HUES6 (cell line): ENCODE data around the gene CTRB1.

Experiments used
- H3K27ac ChIP-seq: 2 replicates; pipeline ENCODE4 v1.7.0; 2013; ENCODE audit warnings: low read depth, mild to moderate bottlenecking, low read length, inconsistent platforms
- H3K27me3 ChIP-seq: 2 replicates; pipeline ENCODE4 v1.6.1; 2013; ENCODE audit warnings: low read length; ENCODE audit not compliant: control insufficient read depth, insufficient read depth
- H3K36me3 ChIP-seq: 2 replicates; pipeline ENCODE4 v1.6.1; 2013; ENCODE audit warnings: low read length; ENCODE audit not compliant: control insufficient read depth, insufficient read depth
- H3K4me1 ChIP-seq: 2 replicates; pipeline ENCODE4 v1.6.1; 2013; ENCODE audit warnings: low read length; ENCODE audit not compliant: control insufficient read depth, insufficient read depth
- H3K4me3 ChIP-seq: 2 replicates; pipeline ENCODE4 v1.5.1; 2013; ENCODE audit warnings: low read depth, low read length
- H3K9ac ChIP-seq: one replicate; pipeline ENCODE4 v1.6.1; 2013; ENCODE audit warnings: mild to moderate bottlenecking, low read length
- H3K9me3 ChIP-seq: 2 replicates; pipeline ENCODE4 v1.6.1; 2013; ENCODE audit warnings: low read depth, low read length; ENCODE audit not compliant: control insufficient read depth, insufficient read depth

Gene CTRB1

GRCh38 chr16:75227361-75228142 lies 8.8 kb downstream of the CTRB1 start:
- Histone ChIP-seq H3K36me3 (peaks cover 43% of the 10 kb centered on the region), H3K27me3 (no peaks in the 10 kb centered on the region), H3K9me3 (no peaks in the 10 kb centered on the region), H3K27ac (no peak overlapping the region), H3K4me3 (no peak overlapping the region), H3K9ac (no peak overlapping the region), H3K4me1 (no peaks in the 10 kb centered on the region)

GRCh38 chr16:75228143-75228976 lies 9.6 kb downstream of the CTRB1 start:
- peaks cover 51% of the 10 kb centered on the region for H3K36me3 ChIP-seq
- no peak overlapping the region for H3K4me3 ChIP-seq
- H3K9me3 ChIP-seq: no peaks in the 10 kb centered on the region
- H3K9ac ChIP-seq: no peak overlapping the region
- no peaks in the 10 kb centered on the region for H3K4me1 ChIP-seq
- H3K27ac ChIP-seq: no peak overlapping the region
- no peaks in the 10 kb centered on the region for H3K27me3 ChIP-seq

GRCh38 chr16:75229172-75230031 lies 10.6 kb downstream of the CTRB1 start:
- H3K9me3 ChIP-seq: no peaks in the 10 kb centered on the region
- no peak overlapping the region for H3K4me3 ChIP-seq
- peaks cover 61% of the 10 kb centered on the region for H3K36me3 ChIP-seq
- H3K9ac ChIP-seq: no peak overlapping the region
- no peaks in the 10 kb centered on the region for H3K27me3 ChIP-seq
- no peak overlapping the region for H3K27ac ChIP-seq
- H3K4me1 ChIP-seq: no peaks in the 10 kb centered on the region

GRCh38 chr16:75230471-75231110 lies 11.8 kb downstream of the CTRB1 start:
- Histone ChIP-seq H3K27me3 (no peaks in the 10 kb centered on the region), H3K27ac (no peak overlapping the region), H3K36me3 (peaks cover 72% of the 10 kb centered on the region)

GRCh38 chr16:75231570-75231969 lies 12.8 kb downstream of the CTRB1 start:
- H3K9ac ChIP-seq: no peak overlapping the region
- H3K4me1 ChIP-seq: no peaks in the 10 kb centered on the region
- no peak overlapping the region for H3K27ac ChIP-seq
- no peak overlapping the region for H3K4me3 ChIP-seq
- peaks cover 82% of the 10 kb centered on the region for H3K36me3 ChIP-seq
- H3K27me3 ChIP-seq: no peaks in the 10 kb centered on the region
- H3K9me3 ChIP-seq: no peaks in the 10 kb centered on the region

More at GRCh38 chr16:75230471-75231110, 11.8 kb downstream of the CTRB1 start:
- Histone ChIP-seq H3K4me1 (no peaks in the 10 kb centered on the region), H3K9me3 (no peaks in the 10 kb centered on the region), H3K4me3 (no peak overlapping the region), H3K9ac (no peak overlapping the region)

- Histone ChIP-seq H3K27ac (no peak overlapping the region), H3K36me3 (peaks cover 87% of the 10 kb centered on the region), H3K9me3 (no peaks in the 10 kb centered on the region), H3K9ac (no peak overlapping the region), H3K4me3 (no peak overlapping the region), H3K27me3 (no peaks in the 10 kb centered on the region), H3K4me1 (peaks cover 5% of the 10 kb centered on the region; the same call in 1 of the 2 replicates)
These were observed 14.8 kb downstream of the CTRB1 start for GRCh38 chr16:75233611-75233938.

GRCh38 chr16:75234856-75235696 lies 16.3 kb downstream of the CTRB1 start:
- H3K27ac ChIP-seq: no peak overlapping the region

GRCh38 chr16:75235721-75236193 lies 17.0 kb downstream of the CTRB1 start:
- Histone ChIP-seq H3K27me3 (no peaks in the 10 kb centered on the region), H3K4me3 (no peak overlapping the region), H3K27ac (no peak overlapping the region), H3K9me3 (no peaks in the 10 kb centered on the region), H3K9ac (no peak overlapping the region), H3K36me3 (peaks cover 83% of the 10 kb centered on the region), H3K4me1 (peaks cover 22% of the 10 kb centered on the region; the same call in 1 of the 2 replicates)

More at GRCh38 chr16:75234856-75235696, 16.3 kb downstream of the CTRB1 start:
- Histone ChIP-seq H3K4me1 (peaks cover 20% of the 10 kb centered on the region; the same call in 1 of the 2 replicates), H3K9me3 (no peaks in the 10 kb centered on the region), H3K27me3 (no peaks in the 10 kb centered on the region), H3K4me3 (no peak overlapping the region), H3K9ac (no peak overlapping the region), H3K36me3 (peaks cover 83% of the 10 kb centered on the region)

GRCh38 chr16:75236232-75236631 lies 17.4 kb downstream of the CTRB1 start:
- H3K4me1 ChIP-seq: peaks cover 27% of the 10 kb centered on the region; the same call in 1 of the 2 replicates
- no peak overlapping the region for H3K27ac ChIP-seq
- H3K36me3 ChIP-seq: peaks cover 85% of the 10 kb centered on the region

More at GRCh38 chr16:75236232-75236631, 17.4 kb downstream of the CTRB1 start:
- Histone ChIP-seq H3K9ac (no peak overlapping the region), H3K4me3 (no peak overlapping the region), H3K27me3 (no peaks in the 10 kb centered on the region), H3K9me3 (no peaks in the 10 kb centered on the region)
